C4-2B (cell line): ENCODE results near the gene PLS1.

Source experiments
- CTCF ChIP-seq: fragments of 450-650 bp; conservative IDR thresholded peaks from 2 replicates; pipeline ENCODE4 v1.5.1; 2017; ENCODE audit warnings: mild to moderate bottlenecking
- ZFX ChIP-seq: fragments of 450-650 bp; IDR thresholded peaks from 2 replicates; pipeline ENCODE4 v1.6.1; 2017

- TF ChIP-seq CTCF (no peak), ZFX (no peak)
Measured at GRCh38 chr3:142622405-142622804, 26.2 kb downstream of the PLS1 start.
